Fibroblast of skin of back (primary cell): ENCODE measurements around the gene TUT4. TPM values are rescaled to one million over a fixed set of nuclear protein-coding genes. Genes with fewer than 3 reads are reported as not detected.
"Not testable (repeated sequence)": the region's sequence is repeated elsewhere in the genome, so short reads cannot be mapped to it uniquely, and the experiment has no call there.

Experiments used
- DNase-seq: peaks from one replicate; pipeline ENCODE4 v3.0.0-alpha.2; 2013
- polyA plus RNA-seq, 2 experiments: library from polyadenylated mRNA; unstranded; fragments of 120-200 nt; gene quantifications; one replicate each; pipeline ENCODE4 v1.2.1, GENCODE V29; 2013; ENCODE audit not compliant: insufficient read length in 2 of 2

The TUT4 gene
- 24.3 TPM for polyA plus RNA-seq (2013, experiment 1 of 2; ENCODE audit: insufficient read length)
- polyA plus RNA-seq (2013, experiment 2 of 2; ENCODE audit: insufficient read length) = 22.5 TPM

GRCh38 chr1:52552505-52553361 lies at the start of gene TUT4:
Gene TUT4, minus strand, starts transcription at chr1:52553092. Its CDS starts 26,812 bp downstream, at chr1:52526280.
- DNase-seq = peak; percentile 86

- peak; percentile 72 for DNase-seq
These were observed 49.3 kb upstream of the TUT4 start, which contains the start of gene GPX7 for GRCh38 chr1:52601991-52602855. Gene GPX7, plus strand, starts transcription at chr1:52602371. Its CDS starts 39 bp downstream, at chr1:52602410.

GRCh38 chr1:52601519-52601918 lies 48.6 kb upstream of the TUT4 start:
- DNase-seq = no peak

GRCh38 chr1:52600533-52601179 lies 47.8 kb upstream of the TUT4 start:
- no peak for DNase-seq

- DNase-seq = no peak
These were observed 46.3 kb upstream of the TUT4 start for GRCh38 chr1:52599236-52599635.

DNA sequence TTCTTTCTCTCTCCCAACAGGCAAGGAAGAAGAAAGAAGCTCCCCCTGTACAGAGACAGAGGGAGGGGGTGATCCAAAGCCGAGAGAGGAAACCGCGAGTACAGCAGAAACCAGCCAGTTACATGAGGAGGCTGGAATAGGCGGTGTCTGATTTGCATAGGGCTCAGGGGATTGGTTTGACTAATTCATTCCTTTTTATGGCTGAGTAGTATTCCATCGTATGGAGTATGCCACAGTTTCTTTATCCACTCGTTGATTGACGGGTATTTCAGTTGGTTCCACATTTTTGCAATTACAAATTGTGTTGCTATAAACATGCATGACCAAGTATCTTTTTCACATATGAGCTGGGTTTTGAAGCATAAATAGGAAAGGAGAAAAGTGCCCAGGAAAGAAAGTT lies 45.8 kb upstream of the TUT4 start:
- DNase-seq = no peak

GRCh38 chr1:52597912-52598311 lies 45.0 kb upstream of the TUT4 start:
- DNase-seq = no peak

DNA sequence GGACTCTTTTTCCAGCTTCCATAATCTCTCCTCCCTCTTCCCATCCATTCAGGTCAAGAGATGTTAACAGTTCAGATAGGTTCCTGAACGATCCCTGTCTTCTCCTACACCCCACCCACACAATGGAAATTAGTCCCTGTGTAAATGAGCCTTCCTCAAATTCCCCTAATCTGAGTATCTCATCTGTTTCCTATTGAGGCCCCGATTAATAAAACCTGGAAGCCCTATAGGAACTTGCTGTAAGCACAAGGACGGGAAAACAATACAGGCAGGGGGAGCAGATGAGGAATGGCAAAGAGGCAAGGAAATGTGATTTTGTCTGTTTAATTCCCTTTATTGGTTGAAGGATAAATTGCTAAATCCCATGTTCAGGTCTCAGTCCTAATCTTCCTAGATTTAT lies 42.2 kb upstream of the TUT4 start:
- no peak for DNase-seq

- no peak for DNase-seq
These were observed 40.6 kb upstream of the TUT4 start for GRCh38 chr1:52593495-52593894.

GRCh38 chr1:52592637-52593323 lies 39.9 kb upstream of the TUT4 start:
- DNase-seq = no peak

- DNase-seq = no peak
These were observed 37.4 kb upstream of the TUT4 start for GRCh38 chr1:52590266-52590665.

DNA sequence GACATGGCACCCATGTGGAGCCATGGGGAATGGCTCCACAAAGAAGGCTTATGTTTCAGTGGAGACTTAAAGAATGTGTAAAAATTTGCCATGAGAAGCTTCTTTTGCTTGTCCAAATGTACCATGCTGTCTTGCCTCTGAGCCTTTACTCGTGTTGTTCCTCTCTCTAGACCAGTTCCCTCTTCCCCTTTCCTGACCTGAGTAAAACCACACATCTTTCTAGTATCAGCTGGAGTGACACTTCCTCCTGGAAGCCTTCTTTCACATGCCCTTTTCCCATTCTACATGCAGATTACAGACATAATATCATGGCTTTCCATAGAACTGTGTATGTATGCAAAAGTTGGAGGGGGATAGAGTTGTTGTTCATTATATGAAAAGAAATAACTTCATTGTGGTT lies 35.6 kb upstream of the TUT4 start:
- no peak for DNase-seq

GRCh38 chr1:52588027-52588426 lies 35.1 kb upstream of the TUT4 start:
- no peak for DNase-seq

DNA sequence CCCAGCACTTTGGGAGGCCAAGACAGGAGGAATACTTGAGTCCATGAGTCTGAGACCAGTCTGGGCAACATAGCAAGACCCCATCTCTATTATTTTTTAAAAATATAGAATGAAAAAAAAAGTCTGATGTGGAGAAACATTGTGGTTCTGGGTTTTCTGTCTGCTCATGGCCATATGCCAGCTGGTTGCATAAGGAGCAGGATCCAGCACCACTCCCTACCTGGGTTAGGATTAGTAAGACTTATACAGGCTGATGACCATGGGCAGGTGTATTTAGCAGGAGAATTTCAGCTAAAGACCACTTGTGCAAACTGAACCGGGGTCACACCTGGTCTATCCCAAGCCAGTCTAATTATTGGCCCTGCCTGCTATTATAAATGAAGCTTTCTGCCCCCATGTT lies 32.6 kb upstream of the TUT4 start:
- no peak for DNase-seq

DNA sequence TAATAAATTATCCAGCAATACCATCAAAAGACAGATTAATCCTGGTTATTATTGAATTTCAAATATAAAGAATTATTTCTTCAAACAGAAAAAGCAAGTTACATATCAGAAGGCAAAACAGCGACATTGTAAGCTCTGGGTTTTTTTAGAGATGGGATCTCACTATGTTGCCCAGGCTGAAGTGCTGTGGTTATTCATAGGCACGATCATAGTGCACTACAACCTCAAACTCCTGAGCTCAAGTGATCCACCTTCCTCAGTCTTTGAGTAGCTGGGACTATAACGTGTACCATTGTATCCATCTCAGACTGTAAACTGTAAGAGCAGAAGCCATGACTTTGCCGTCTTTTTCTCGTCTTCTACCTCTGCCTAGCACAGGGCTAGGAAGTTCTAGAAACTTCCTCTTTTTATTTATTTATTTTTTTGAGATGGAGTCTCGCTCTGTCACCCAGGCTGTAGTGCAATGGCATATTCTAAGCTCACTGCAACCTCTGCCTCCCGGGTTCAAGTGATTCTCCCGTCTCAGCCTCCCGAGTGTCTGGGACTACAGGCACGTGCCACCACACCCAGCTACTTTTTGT lies 29.3 kb upstream of the TUT4 start:
- DNase-seq = no peak

- DNase-seq = no peak
These were observed 27.4 kb upstream of the TUT4 start for GRCh38 chr1:52580283-52580682.

DNA sequence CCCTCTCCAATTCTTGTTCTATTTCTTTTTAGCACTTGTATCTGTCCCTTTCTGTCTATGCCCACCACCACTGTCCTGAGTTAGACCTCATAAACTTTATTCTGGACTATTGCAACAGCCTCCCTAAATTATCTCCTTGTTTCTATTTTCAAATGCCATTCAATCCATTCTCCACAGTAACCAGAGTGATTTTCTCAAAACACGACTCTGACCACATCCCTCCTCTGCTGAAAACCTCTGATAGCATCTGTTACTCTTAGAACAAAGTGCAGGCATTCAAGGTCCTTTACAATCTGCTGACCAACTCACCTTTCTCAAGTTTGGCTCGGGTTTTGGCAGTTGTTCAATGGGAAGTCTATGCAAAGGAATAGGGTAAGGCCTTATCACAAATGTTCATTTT lies 26.5 kb upstream of the TUT4 start:
- peak; percentile 5 for DNase-seq

DNA sequence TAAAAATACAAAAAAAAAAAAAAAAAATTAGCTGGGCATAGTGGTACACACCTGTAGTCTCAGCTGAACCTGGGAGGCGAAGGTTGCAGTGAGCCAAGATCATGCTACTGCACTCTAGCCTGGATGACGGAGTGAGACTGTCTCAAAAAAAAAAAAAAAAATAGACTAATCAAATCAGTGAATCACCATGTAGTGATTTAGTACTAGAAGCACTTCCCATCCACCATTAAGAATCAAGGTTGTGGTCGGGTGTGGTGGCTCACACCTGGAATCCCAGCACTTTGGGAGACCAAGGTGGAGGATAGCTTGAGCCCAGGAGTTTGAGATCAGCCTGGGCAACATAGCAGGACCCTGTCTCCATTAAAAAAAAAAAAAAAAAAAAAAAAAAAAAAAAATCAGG lies 25.2 kb upstream of the TUT4 start:
- not testable (repeated sequence) for DNase-seq

- no peak for DNase-seq
These were observed 23.2 kb upstream of the TUT4 start for GRCh38 chr1:52576074-52576473.

DNA sequence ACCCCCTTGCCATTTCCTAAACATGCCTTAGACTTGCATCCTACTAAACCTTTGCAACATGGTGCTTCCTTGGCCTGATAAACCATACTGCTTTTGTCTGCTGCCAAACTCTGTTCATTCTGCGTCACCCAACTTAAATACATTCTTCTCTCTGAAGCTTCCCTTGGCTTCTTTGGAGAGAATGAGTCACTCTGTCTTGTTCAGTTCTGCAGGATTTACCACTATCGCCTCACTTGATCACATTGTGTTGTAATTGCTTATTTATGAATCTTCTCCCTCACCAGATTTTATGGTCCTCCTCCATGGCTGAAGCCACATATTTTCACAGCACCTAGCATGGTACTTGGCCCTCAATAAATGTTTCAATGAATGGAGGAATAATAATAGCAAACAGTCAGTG lies 21.7 kb upstream of the TUT4 start:
- peak; percentile 73 for DNase-seq

GRCh38 chr1:52572387-52572786 lies 19.5 kb upstream of the TUT4 start:
- no peak for DNase-seq

- DNase-seq = peak; percentile 37
These were observed 18.9 kb upstream of the TUT4 start for GRCh38 chr1:52571783-52572182.
